RCC 7860 (cell line): Measurements from ENCODE around the gene SH3RF3.

Source experiments
- DNase-seq: peaks from one replicate; pipeline ENCODE4 v3.0.0-alpha.2; 2015; ENCODE audit warnings: low spot score
- FAIRE-seq: peaks from 2 replicates; lab custom pipeline; 2012; peaks lifted over from hg19 to GRCh38; lab: Jason Lieb, UNC

SH3RF3 gene

DNA sequence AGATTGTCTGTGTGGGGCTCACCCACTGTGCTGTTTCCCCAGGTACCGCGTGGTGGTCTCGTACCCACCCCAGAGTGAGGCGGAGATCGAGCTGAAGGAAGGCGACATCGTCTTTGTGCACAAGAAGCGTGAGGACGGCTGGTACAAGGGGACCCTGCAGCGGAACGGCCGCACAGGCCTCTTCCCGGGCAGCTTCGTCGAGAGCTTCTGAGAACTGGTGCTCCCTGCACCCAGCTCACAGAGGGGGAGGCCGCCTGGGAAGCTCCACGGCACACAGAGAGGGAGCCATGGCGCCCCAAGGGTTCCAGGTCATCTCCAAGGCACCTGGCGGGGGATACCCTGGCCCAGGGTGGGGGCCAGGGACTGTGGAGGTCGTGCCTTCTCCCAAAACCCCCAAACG lies 372.5 kb downstream of the SH3RF3 start:
- DNase-seq (no peak), FAIRE-seq (no peak)

DNA sequence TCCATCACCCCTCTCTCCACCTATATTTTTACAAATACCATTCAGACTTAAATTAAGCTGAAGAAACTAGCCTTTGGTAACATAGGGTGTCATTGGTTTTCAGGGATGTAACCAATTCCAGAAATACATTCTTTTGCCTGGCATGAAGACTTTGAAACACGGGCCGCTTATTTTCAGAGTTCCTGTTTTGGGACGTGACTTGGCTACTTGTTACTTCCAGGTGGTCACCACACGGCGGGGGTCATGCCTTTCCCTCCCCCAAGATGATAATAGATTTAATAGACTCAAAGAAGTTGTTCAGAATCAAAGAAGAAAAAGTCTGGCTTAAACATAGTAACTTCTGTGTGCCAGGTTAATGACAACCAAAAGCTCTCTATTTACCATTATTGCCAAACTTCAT lies 374.2 kb downstream of the SH3RF3 start:
- FAIRE-seq (no peak), DNase-seq (no peak)

DNA sequence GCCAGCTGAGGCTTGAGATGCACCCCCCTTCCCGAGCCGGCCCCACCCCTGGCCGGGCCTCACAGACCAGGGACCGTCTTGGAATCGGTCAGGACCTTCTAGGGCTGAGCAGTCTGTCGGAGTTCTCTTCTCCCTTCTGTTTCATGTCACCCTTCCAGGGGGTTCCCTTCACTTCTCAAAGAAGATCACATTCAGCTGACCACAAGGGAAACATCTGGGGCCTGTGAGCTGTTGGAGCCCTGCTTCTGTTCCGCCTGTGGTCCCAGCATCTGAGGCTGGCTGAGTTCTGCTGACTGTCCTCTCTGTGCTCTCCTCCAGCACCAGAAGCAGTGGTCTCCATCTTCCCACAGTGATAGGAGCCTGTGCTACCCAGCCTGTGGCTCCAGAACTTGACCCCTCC lies 378.2 kb downstream of the SH3RF3 start:
- FAIRE-seq: no peak
- DNase-seq: no peak

DNA sequence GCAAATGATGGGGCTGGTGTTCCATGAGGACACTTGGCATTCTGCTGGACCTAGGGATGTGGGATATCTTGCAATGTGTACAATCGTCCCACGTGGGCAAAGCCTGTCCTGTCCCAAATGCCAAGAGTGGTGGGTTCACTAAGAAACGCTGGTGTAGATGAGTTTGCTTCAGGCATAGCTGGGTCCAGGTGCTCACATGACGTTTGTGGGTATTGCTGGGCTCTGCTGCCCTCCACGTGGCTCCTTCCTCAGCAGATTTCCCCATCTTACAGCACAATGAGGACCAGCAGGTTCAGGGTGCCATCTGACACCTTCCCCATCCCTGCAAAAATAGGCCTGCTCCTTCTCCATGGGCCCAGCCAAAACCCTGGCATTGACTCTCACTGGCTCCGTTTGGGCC lies 378.8 kb downstream of the SH3RF3 start:
- no peak for FAIRE-seq
- no peak for DNase-seq

DNA sequence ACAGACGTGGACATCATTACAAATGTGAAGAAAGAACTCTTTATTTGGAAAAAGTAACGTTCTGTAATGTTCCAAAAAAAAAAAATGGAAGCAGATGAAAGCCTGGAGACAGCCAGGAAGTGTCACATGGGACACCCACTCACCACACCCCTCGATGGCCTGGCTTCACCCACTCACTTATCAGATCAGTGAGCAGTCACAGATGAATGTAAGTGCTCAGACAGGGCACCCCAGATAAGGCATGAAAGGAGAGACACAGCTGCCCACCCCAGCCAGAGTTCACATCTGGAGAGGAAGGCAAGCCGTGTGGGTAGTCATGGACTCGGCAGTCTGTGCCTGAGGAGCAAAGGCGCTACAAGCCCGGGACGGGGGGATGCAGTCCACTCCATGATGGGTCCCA lies 379.6 kb downstream of the SH3RF3 start:
- DNase-seq (no peak), FAIRE-seq (no peak)

DNA sequence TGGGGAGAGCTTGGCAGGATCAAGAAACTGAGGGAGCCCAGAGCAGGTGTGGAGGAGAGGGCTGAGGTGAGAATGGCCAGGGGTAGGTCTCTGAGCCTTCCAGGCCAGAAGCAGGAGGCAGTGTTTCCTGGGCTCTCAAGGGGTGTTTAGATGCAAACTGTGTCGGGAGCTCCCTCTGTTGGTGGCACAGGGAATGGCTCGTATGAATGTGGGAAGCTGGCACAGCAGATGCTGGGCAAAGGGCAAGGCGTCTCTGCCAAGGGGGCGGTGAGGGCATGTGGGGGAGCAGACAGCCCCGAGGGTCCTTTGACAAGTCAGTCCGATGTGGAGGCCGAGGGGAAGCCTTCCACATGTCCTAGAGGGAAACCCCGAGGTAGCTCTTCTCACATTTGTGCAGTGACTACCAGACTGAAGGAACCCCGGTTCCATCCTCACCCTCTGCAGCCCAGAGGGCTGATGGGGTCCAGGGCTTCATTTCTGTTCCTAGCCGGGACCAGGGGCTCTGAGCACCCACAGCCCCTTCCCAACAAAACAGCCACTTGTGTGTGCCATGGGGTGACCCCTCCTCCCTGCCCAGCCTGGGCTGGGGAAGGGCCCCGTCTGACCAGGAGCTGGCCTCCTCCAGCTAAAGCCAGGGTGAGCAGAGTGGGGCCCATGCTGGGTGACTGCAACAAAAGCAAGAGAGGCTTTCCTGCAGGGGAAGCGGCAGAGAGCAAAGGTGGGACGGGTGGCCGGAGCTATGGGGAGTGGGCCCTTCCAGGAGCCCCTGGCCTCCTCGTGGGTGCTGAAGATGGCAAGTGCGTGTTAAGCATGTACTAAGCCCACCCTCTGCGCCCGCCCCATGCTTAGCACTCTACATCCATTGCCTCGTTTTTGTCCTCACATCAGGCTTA lies 381.4 kb downstream of the SH3RF3 start:
- no peak for FAIRE-seq
- peak; percentile 52 for DNase-seq

DNA sequence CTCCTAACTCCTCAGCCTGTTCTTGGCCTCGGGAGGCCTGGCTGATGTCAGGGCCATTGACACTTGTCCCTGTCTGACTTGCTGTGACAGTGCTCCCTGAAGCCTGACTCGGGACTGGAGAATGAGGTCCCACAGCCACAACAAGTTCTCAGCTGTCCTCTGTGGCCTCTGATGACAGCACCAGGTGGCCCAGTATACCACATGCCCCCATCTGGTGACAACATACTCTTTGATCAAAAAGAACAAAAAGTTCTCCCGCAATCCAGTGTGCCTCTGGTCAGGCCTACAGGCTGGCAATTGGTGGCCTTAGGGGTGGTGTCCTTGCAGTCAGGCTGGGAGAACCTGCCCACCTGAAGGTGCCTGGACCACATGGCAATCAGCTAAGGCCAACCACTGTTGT lies 382.2 kb downstream of the SH3RF3 start:
- DNase-seq (no peak), FAIRE-seq (no peak)

DNA sequence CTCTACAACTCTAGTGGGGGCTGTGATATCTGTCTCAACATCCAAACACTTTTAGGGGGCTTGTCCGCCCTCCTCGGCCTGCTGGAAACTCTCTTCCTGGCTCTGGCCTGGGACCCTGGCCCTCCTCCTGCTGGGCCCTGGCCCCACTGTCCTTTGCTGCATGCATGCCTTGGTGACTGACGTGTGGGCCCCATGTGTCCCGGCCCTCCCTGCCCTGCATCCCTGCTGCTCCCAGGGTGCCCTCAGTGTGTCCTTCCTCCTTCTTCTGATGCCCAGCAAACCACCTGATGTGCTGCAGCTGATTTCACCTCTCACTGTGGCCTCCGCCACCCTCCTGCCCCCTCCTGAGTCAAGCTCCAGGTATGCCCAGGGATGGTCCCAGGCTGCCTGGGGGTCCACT lies 383.1 kb downstream of the SH3RF3 start:
- no peak for DNase-seq
- no peak for FAIRE-seq

DNA sequence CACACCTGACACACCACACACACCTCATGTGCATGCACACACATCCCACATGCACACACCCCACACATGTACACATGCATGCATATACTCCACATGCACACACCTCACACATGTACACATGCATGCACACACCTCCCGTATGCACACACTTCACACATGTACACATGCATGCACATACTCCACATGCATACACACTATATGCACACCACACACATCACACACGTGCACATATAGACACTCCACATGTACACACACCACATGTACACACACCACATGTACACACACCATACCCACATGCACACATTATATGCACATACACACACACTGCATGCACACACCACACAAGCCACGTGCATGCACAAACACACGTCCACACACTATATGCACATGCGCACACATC lies 384.2 kb downstream of the SH3RF3 start:
- DNase-seq (no peak), FAIRE-seq (no peak)

DNA sequence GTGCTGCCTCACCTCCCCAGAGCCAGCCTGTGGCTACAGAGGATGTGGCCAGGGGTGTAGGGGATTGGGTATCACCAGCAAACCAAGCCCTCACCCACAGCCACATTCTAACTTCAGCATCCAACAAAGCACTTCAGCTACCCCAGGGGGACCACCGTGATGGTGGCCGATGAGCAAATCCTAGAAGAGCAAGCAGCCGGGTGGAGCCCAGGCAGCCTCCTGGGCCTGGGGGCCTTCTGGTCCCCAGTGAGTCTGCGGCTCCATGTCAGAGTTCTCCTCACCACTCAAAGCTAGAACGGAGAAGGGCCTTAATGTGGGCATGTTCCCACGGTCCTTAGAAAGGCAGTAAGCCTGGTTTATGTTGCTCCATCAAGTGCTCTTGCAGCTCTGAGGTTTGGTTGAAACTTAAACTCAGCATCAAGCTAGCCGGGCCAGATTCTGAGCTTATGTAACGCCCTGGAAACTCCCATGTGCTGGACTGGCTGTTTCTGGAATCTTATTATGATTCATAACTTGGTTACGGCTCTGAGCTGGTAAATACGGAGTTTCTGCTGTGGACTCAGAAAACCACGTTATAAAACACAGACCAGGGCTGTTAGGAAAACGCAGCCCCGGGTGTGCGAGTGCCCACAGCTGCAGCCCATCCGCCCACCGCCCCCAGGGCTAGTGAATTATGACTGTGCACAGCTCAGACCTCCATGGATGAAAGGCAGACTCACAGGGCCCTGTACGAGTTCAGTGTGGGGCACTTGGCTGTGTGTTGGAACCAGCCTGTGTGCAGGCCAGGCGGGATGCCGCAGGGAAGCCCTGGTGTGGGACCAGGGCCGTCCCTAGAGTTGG lies 385.0 kb downstream of the SH3RF3 start:
- no peak for FAIRE-seq
- DNase-seq: peak; percentile 64

DNA sequence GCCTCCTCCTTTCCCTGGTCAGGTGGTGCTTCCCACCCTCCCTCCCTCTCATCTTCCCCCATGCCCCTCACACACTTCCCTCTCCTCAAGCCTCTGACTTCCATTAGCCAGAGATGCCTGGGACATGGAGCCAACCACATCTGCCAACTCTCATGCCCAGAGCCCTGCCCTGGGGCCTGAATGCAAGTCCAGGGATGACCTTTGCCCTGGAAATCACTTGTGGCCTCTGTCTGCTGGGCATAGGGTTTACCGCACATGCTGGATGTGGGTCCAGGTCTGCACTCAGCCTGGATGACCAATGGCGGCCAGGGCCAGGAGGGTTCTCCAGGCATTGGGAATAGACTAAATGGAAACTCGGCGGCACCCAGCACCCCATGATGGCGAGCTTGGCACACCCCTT lies 385.9 kb downstream of the SH3RF3 start:
- FAIRE-seq: no peak
- DNase-seq: no peak

DNA sequence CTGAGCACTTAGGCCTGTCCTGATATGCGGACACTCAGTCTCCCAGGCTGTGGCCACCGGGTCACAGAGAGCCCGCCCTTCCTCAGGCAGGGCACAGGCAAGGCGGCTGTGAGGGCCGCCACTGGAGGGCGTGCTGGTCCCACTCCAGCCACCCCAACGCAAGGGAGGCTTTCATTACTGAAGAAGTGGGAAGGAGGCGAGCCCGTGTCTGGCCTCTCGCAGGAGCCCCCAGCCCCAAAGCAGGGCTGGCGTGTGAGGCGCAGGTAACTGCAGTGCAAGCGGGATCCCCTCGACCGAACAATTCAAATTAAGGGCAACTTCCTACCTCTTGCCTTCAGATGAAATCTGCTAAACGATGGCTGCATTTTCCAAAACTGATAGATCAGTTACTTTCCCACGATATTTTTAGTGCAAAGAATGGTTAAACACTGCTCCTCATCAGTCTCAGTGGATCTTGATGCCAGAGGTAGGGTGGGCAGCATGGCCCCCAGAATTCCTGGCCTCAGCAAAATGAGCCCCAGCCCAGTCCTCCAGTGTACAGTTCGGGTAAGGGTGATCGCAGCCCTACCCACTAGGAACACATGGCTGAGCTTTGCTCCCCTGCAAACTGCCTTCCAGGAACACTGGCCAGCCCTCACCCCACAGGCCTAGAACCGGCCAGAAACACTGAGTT lies 387.6 kb downstream of the SH3RF3 start:
- FAIRE-seq: no peak
- peak; percentile 37 for DNase-seq

DNA sequence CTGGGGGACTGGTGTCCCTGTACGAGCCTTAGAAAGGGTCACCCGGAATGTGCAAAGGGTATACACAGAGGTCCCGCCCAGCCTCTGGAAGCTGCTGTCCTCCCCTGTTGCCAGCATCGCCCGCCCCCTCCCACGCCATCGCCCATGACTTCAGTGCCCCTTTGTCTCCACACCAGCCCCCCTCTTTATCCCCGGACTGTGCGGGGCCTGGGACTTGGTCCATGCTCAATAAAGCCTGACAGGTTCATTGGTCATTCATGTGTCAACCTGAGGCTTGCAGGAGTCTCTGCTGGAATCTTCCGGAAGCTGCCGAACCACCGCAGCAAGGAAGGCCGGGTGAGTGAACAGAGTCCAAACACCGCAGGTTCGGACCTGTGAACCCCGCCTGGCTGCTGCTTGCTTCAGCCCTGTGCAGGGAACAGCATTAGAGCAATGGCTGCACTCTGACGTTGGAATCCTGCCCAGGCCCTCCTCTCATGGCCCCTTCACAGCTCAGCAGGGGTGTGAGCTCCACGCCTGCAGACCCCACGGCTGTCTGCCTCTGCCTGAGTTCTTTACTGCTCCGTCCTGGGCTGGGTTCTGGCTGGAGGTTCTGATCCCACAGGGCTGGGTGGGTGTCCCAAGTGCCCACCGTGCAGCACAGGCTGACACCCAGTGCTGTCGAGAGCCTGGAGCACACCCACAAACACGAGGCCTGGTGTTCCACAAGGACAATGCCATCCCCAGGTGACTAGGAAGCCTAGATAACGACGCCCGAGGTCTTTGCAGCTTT lies 388.3 kb downstream of the SH3RF3 start:
- DNase-seq: no peak
- no peak for FAIRE-seq

DNA sequence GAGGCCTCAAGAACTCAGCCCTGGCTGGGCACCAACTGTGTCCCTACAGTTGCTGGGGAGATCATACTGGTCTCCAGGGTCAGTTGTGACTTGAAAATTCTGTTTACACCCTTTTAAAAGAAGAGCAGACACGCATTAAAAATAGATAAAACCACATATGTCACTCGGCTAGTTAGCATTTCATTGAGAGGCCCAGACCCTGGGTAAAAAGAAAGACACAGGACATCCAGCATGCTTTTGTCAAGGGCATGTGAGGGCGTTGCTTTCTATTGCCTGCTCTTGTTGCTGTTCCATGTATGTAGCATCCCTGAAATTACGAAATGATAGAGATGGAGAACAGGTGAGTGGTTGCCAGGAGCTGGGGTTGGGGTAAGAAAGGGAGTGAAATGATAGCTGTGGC lies 390.5 kb downstream of the SH3RF3 start:
- DNase-seq (no peak), FAIRE-seq (no peak)

DNA sequence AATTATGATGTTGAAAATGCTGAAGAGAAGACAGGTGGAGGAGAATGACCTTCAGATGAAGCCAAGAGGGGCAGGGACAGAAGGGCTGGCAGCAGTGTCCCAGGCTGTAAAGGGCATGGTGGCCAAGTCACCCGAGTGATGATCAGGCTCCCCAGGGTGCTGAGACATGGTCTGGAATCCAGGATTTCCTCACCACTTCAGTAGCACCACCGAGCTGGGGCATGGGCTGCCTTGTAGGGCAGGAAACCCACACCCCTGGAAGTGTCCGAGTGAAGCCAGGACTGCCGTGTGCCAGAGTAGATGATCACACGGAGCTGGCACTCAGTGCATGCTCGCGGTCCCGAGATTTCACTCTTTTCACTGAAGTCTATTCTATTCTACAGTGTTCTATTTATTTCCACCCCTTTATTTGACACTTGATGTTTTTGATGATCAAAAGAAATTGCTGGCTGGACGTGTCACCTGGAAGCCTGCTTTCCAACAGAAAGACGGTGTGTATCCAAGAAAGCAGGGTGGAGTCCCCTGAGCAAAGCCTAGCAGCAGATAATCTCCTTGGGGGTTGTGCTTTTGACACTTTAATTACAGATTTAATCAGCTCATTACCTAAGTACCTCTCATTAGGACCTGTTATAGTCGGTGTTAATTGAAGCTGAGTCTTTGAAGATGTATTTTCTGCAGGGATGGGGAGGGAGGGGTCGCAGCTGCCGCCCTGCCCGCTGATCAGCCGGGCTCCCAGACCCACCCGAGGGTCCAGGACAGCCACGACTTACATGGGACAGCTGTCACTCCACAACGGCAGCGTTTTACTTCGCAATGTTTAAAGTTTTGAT lies 392.4 kb downstream of the SH3RF3 start:
- FAIRE-seq: no peak

DNA sequence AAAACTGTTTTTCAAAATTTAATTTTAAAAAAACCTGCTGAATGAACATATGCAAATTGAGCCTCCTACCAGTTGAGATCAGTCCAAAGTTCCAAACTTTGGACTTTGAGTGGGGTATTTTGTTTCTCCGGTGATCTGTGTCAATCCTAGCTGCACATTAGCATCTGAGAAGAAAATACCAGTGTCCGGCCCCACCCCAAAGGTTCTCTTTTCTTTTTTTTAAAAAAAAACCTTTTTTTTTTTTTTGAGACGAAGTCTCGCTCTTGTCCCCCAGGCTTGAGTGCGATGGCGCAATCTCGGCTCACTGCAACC lies 393.0 kb downstream of the SH3RF3 start:
- DNase-seq (no peak), FAIRE-seq (no peak)

More for the DNA sequence above, 392.4 kb downstream of the SH3RF3 start:
- no peak for DNase-seq

DNA sequence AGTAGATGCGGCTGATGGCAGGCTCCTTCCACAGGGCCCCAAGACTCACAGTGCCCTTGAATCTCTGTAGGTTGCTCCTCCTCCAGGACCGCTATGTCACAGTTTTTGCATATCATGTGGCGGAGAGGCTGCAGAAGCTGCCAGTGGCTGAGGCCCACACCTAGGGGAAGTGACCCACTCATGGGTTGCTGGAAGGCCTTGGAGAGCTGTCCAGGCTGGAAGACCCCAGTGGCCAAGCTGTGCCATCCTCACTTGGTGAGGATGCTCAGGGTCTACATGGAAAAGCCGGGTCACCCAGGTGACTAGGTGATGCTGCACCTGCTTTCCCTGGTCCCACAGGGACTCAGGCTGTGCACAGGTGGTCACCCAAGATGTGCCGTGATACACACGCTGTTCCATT lies 394.1 kb downstream of the SH3RF3 start:
- FAIRE-seq (no peak), DNase-seq (no peak)

DNA sequence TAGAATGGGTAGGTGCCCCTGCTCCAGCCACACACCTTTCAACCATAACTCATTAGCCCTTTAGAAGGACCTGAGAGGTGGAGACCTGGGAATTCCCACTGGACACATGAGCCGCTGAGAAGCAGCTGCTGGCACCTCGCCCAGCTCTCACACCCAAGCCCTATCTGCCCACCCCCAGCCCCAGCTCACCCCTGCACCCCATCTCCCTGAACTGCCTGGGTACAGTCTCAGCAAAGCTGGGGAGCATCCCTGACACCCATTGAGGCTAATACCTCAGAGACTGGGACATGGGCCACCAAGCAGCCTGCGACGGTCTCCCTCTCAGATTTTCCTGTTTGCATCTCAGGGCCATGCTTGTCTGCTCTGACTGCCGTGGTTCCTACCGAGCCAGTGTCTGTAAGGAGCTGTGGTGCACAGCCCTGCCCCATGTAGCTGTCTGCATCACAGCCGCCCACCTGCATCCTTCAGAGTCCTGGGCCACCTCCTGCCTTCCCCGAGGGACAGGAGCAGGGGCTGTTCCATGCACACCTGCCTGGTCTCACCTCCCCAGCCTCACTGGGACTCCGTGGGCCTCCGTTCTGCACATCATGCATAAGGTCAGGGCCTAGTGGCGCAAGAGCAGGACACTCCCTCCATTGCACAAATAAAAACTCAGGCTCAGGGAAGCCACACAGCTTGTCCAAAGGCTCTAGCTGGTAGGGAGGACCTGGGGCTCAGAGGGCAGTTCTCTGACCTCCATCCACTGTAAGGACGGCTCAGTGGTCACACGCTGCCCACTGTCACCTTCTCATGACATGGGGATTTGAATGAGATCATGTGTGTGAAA lies 394.7 kb downstream of the SH3RF3 start:
- FAIRE-seq: no peak
- DNase-seq: no peak

DNA sequence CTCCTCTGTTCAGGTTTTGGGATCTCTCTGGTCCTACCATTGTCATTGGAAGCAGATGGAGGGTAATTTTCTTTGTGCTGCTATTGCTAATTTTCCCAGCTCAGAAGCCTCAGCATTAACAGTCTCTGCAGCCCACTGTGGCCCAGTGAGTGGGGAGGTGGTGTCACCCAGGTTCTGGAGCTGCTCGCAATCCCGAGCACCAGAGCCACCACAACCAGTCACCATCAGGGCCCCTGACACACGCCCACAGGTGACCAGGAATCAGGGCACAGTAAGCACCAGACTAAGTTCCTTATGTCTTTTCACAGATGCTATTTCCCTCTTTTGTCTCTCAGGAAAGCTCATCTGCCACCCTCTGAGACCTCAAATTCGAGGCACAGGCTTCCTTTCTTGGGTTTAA lies 396.8 kb downstream of the SH3RF3 start:
- FAIRE-seq (no peak), DNase-seq (no peak)
